Omental fat pad (tissue), 4 donors: ENCODE measurements around the gene SYTL3. TPM values are rescaled to one million over a fixed set of nuclear protein-coding genes. Genes with fewer than 3 reads are reported as not detected.
A peak's percentile ranks its signal among the peaks of the same experiment; 100 is the strongest.
"Not testable (repeated sequence)": the region's sequence is repeated elsewhere in the genome, so short reads cannot be mapped to it uniquely, and the experiment has no call there.

Experiments used
- ATAC-seq: fragments of 150-250 bp; one replicate; pipeline ENCODE4 v1.9.1; 2016; ENCODE audit warnings: mild to moderate bottlenecking, moderate library complexity; ENCODE audit not compliant: low FRiP score
- DNase-seq: peaks from one replicate; pipeline ENCODE4 v3.0.0-alpha.2; 2019; ENCODE audit warnings: low spot score
- CTCF ChIP-seq, 3 donors: fragments of 450-650 bp; IDR thresholded peaks; one replicate each; pipeline ENCODE4 v1.5.1; 2016 to 2017; ENCODE audit warnings: antibody characterized with exemption in 3 of 3, mild to moderate bottlenecking in 3 of 3, moderate library complexity in 2 of 3
- total RNA-seq, 4 donors: library from RNA; depleted of rRNA; stranded (reverse); fragments of >200 nt; gene quantifications; one replicate each; pipeline ENCODE4 v1.1.0, GENCODE V29; 2016

Gene SYTL3
- total RNA-seq, 4 donors from 2014 or later: 5.3 to 16.3 (median 6.8) TPM

GRCh38 chr6:158630938-158631616 is 18.8 kb upstream of the SYTL3 start:
- no peak for TF ChIP-seq CTCF (IDR thresholded peaks at IDR 0.05)
- ATAC-seq (peak; percentile 18), DNase-seq (no peak)

- ATAC-seq (peak; percentile 62), DNase-seq (no peak)
- no peak for TF ChIP-seq CTCF (IDR thresholded peaks at IDR 0.05)
Measured at GRCh38 chr6:158631678-158632537, 17.9 kb upstream of the SYTL3 start.

GRCh38 chr6:158632538-158633119 is 17.2 kb upstream of the SYTL3 start:
- not testable (repeated sequence) for DNase-seq, ATAC-seq

GRCh38 chr6:158633127-158633526 is 16.7 kb upstream of the SYTL3 start:
- ATAC-seq (no peak), DNase-seq (no peak)
- no peak for TF ChIP-seq CTCF (IDR thresholded peaks at IDR 0.05)

- DNase-seq (no peak), ATAC-seq (no peak)
- TF ChIP-seq CTCF (IDR thresholded peaks at IDR 0.05): no peak
Measured at GRCh38 chr6:158634695-158635426, 15.0 kb upstream of the SYTL3 start.

GRCh38 chr6:158635427-158636073 is 14.3 kb upstream of the SYTL3 start:
- DNase-seq: no peak
- no peak for ATAC-seq
- TF ChIP-seq CTCF (IDR thresholded peaks at IDR 0.05): no peak
